ENCODE results near the gene CCDC141. TPM values are rescaled to one million over a fixed set of nuclear protein-coding genes. Genes with fewer than 3 reads are reported as not detected.

CCDC141 gene
- total RNA-seq, 1 experiment from 2014 or later: 11.5 TPM

DNA sequence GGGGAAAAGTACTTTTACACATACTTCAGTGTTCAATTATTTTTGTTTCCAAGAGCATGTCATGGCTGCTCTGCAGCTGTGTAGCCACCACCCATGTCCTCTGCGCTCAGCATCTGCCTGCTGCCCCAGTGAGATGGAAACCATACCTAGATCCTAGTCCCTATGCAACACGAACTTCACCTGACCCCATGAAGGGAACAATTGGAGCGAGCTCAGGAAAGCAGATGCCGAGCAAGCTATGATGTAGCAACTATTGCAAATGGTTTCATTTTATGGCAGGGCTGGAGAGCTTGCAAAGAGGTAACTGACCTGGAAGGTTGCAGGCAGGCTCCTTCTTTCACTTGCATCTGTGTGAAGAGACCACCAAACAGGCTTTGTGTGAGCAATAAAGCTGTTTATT, 1.3 kb upstream of the CCDC141 start:
- Mint-ChIP-seq H3K36me3 (ENCODE audit: insufficient read depth, unreplicated experiment) (no peaks in the 10 kb centered on the region), H3K27ac (ENCODE audit: unreplicated experiment) (no peak overlapping the region), H3K4me1 (ENCODE audit: low read depth, unreplicated experiment) (peaks cover 13% of the 10 kb centered on the region), H3K27me3 (ENCODE audit: insufficient read depth, unreplicated experiment) (no peaks in the 10 kb centered on the region), H3K4me3 (ENCODE audit: unreplicated experiment) (no peak overlapping the region), H3K9me3 (ENCODE audit: unreplicated experiment) (peaks cover 2% of the 10 kb centered on the region)
- H3K27me3 ChIP-seq (replicated peaks; ENCODE audit: control insufficient read depth, insufficient read depth, low read length): no peaks in the 10 kb centered on the region
- no peaks in the 10 kb centered on the region for H3K9me3 ChIP-seq
- H3K36me3 ChIP-seq (ENCODE audit: control insufficient read depth, insufficient read depth, low read length): no peaks in the 10 kb centered on the region; the same call in 1 of the 2 replicates
- intact Hi-C loops (cut with micrococcal nuclease; ENCODE audit: unreplicated experiment): loop anchor here (2.0 to 5.0 kb wide), 2 partner anchors 56 to 76 kb away; no protein-coding TSS in a partner anchor
- CTCF ChIA-PET: interaction anchor here (1.4 kb wide), 1 partner anchor 78 kb away, joined by 5 read pairs; no protein-coding TSS in a partner anchor
- no TSS peak for BruUV-seq (replicated peaks)
- H3K4me1 ChIP-seq: peaks cover 26% of the 10 kb centered on the region
- TF ChIP-seq, protein P1, sequence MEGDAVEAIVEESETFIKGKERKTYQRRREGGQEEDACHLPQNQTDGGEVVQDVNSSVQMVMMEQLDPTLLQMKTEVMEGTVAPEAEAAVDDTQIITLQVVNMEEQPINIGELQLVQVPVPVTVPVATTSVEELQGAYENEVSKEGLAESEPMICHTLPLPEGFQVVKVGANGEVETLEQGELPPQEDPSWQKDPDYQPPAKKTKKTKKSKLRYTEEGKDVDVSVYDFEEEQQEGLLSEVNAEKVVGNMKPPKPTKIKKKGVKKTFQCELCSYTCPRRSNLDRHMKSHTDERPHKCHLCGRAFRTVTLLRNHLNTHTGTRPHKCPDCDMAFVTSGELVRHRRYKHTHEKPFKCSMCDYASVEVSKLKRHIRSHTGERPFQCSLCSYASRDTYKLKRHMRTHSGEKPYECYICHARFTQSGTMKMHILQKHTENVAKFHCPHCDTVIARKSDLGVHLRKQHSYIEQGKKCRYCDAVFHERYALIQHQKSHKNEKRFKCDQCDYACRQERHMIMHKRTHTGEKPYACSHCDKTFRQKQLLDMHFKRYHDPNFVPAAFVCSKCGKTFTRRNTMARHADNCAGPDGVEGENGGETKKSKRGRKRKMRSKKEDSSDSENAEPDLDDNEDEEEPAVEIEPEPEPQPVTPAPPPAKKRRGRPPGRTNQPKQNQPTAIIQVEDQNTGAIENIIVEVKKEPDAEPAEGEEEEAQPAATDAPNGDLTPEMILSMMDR (IDR thresholded peaks at IDR 0.05; ENCODE audit: insufficient read depth in 1 of 2, low read depth in 1 of 2, low read length in 1 of 2, severe bottlenecking in 1 of 2, unreplicated experiment in 1 of 2): no peak
- no peak overlapping the region for H3K4me3 ChIP-seq (ENCODE audit: low read depth, low read length)
- peak; percentile 30 to 46 for DNase-seq
- POLR2A ChIA-PET: no interaction called here

DNA sequence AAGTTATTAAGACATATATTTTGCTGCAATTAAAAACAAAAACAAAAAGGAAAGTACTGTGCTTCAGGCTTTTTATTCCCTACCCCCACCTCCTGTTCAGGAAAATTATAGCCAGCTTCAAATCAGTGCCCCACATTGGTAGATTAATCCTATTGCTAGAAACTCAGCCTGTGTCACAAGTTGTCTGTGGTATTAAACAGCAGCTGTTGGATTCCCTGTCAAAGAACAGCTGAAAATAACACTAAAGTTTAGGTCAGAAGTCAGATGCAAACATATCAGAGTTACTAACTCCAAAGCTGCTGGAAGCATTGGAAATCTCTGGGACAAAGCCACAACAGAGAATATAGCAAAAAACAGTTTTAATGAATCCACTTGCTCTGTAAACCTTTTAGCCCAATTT, 818 bp upstream of the CCDC141 start:
- Mint-ChIP-seq H3K9me3 (ENCODE audit: unreplicated experiment) (no peaks in the 10 kb centered on the region), H3K4me3 (ENCODE audit: unreplicated experiment) (peak overlapping the region; percentile 88), H3K4me1 (ENCODE audit: low read depth, unreplicated experiment) (peaks cover 10% of the 10 kb centered on the region), H3K36me3 (ENCODE audit: insufficient read depth, unreplicated experiment) (no peaks in the 10 kb centered on the region), H3K27me3 (ENCODE audit: insufficient read depth, unreplicated experiment) (no peaks in the 10 kb centered on the region), H3K27ac (ENCODE audit: unreplicated experiment) (peak overlapping the region; percentile 87)
- DNase-seq: no peak
- intact Hi-C loops (cut with micrococcal nuclease; ENCODE audit: unreplicated experiment): loop anchor here (1.0 to 5.0 kb wide), 3 partner anchors 8 to 77 kb away; no protein-coding TSS in a partner anchor
- H3K4me1 ChIP-seq: peaks cover 26% of the 10 kb centered on the region
- CTCF ChIA-PET: interaction anchor here (1.4 kb wide), 1 partner anchor 79 kb away, joined by 5 read pairs; no protein-coding TSS in a partner anchor
- TF ChIP-seq, protein P1 (IDR thresholded peaks at IDR 0.05; ENCODE audit: insufficient read depth in 1 of 2, low read depth in 1 of 2, low read length in 1 of 2, severe bottlenecking in 1 of 2, unreplicated experiment in 1 of 2): no peak
- H3K9me3 ChIP-seq: no peaks in the 10 kb centered on the region
- H3K4me3 ChIP-seq (ENCODE audit: low read depth, low read length): no peak overlapping the region
- BruUV-seq (replicated peaks): no TSS peak
- no peaks in the 10 kb centered on the region for H3K27me3 ChIP-seq (replicated peaks; ENCODE audit: control insufficient read depth, insufficient read depth, low read length)
- POLR2A ChIA-PET: no interaction called here
- H3K36me3 ChIP-seq (ENCODE audit: control insufficient read depth, insufficient read depth, low read length): no peaks in the 10 kb centered on the region; the same call in 1 of the 2 replicates

DNA sequence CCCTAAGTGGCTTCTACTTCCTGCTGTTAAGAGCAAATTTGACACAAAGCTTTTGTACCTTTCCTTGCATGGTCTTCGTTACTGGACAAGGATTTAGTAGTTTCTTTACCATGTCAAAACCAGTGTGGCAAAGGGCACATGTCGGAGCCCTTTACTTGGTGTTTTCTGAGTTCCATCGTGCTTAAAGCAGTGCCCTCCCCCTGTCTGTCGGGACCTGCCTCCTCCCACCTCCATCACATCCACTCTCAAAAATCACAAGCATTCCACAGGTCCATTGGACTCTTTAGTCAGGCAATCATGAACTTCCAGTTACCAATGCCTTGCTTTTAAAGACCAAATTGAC, 763 bp downstream of the CCDC141 start:
- Mint-ChIP-seq H3K27ac (ENCODE audit: unreplicated experiment) (peak overlapping the region; percentile 87), H3K4me3 (ENCODE audit: unreplicated experiment) (peak overlapping the region; percentile 88), H3K9me3 (ENCODE audit: unreplicated experiment) (no peaks in the 10 kb centered on the region), H3K4me1 (ENCODE audit: low read depth, unreplicated experiment) (peaks cover 6% of the 10 kb centered on the region), H3K36me3 (ENCODE audit: insufficient read depth, unreplicated experiment) (peaks cover 5% of the 10 kb centered on the region), H3K27me3 (ENCODE audit: insufficient read depth, unreplicated experiment) (no peaks in the 10 kb centered on the region)
- CTCF ChIA-PET: no interaction called here
- intact Hi-C loops (cut with micrococcal nuclease; ENCODE audit: unreplicated experiment): no loop called here
- Histone ChIP-seq H3K27me3 (replicated peaks; ENCODE audit: control insufficient read depth, insufficient read depth, low read length) (no peaks in the 10 kb centered on the region), H3K4me1 (peaks cover 26% of the 10 kb centered on the region), H3K4me3 (ENCODE audit: low read depth, low read length) (peak overlapping the region; percentile 40), H3K9me3 (no peaks in the 10 kb centered on the region), H3K36me3 (ENCODE audit: control insufficient read depth, insufficient read depth, low read length) (peaks cover 3% of the 10 kb centered on the region)
- no TSS peak for BruUV-seq (replicated peaks)
- POLR2A ChIA-PET: interaction anchor here (1.4 kb wide), 1 partner anchor 9 kb away, joined by 4 read pairs; no protein-coding TSS in a partner anchor
- DNase-seq: peak in 1 of 2 experiments; percentile 22
- TF ChIP-seq, protein P1 (IDR thresholded peaks at IDR 0.05; ENCODE audit: insufficient read depth in 1 of 2, low read depth in 1 of 2, low read length in 1 of 2, severe bottlenecking in 1 of 2, unreplicated experiment in 1 of 2): no peak

Data from Caco-2 (cell line).